ENCODE results near the gene MYLK.

DNA sequence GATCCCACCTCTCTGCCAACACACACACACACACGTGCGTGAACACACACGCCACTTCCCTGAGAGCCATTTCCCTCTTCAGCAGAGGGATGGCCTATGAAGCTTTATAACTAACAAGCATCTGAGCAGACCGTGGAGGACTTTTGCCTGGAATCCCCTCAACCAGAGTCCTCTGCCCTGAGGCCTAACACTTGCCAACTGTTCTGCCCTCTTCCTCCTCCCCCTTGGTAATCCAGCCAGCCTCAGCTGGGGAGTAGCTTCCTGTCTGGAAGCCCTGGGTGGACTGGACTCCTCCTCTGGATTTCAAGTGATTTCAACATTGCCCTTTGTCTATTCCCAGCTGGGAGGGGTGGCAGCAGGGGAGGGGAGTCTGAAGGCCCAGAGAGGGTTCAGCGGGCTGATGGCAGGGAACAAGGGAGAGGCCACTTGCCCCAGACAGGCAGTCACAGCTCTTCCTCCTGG is 230.9 kb downstream of the MYLK start:
- TF ChIP-seq, protein P1, sequence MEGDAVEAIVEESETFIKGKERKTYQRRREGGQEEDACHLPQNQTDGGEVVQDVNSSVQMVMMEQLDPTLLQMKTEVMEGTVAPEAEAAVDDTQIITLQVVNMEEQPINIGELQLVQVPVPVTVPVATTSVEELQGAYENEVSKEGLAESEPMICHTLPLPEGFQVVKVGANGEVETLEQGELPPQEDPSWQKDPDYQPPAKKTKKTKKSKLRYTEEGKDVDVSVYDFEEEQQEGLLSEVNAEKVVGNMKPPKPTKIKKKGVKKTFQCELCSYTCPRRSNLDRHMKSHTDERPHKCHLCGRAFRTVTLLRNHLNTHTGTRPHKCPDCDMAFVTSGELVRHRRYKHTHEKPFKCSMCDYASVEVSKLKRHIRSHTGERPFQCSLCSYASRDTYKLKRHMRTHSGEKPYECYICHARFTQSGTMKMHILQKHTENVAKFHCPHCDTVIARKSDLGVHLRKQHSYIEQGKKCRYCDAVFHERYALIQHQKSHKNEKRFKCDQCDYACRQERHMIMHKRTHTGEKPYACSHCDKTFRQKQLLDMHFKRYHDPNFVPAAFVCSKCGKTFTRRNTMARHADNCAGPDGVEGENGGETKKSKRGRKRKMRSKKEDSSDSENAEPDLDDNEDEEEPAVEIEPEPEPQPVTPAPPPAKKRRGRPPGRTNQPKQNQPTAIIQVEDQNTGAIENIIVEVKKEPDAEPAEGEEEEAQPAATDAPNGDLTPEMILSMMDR (IDR thresholded peaks at IDR 0.05; ENCODE audit: insufficient read depth, low read length): no peak
- TF ChIP-seq POLR2AphosphoS5 (IDR thresholded peaks at IDR 0.05; ENCODE audit: low read depth) (no peak), SPI1 (IDR thresholded peaks at IDR 0.05; ENCODE audit: borderline replicate concordance, low read depth) (no peak)
- TF ChIP-seq, protein P2, sequence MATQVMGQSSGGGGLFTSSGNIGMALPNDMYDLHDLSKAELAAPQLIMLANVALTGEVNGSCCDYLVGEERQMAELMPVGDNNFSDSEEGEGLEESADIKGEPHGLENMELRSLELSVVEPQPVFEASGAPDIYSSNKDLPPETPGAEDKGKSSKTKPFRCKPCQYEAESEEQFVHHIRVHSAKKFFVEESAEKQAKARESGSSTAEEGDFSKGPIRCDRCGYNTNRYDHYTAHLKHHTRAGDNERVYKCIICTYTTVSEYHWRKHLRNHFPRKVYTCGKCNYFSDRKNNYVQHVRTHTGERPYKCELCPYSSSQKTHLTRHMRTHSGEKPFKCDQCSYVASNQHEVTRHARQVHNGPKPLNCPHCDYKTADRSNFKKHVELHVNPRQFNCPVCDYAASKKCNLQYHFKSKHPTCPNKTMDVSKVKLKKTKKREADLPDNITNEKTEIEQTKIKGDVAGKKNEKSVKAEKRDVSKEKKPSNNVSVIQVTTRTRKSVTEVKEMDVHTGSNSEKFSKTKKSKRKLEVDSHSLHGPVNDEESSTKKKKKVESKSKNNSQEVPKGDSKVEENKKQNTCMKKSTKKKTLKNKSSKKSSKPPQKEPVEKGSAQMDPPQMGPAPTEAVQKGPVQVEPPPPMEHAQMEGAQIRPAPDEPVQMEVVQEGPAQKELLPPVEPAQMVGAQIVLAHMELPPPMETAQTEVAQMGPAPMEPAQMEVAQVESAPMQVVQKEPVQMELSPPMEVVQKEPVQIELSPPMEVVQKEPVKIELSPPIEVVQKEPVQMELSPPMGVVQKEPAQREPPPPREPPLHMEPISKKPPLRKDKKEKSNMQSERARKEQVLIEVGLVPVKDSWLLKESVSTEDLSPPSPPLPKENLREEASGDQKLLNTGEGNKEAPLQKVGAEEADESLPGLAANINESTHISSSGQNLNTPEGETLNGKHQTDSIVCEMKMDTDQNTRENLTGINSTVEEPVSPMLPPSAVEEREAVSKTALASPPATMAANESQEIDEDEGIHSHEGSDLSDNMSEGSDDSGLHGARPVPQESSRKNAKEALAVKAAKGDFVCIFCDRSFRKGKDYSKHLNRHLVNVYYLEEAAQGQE (IDR thresholded peaks at IDR 0.05; ENCODE audit: insufficient replicate concordance, low read depth): no peak

All from HL-60 (cell line).